Germinal center (tissue), 1 donor: ENCODE measurements around the gene HOXD8.

ENCODE experiments used
- DNase-seq: peaks from one replicate; pipeline ENCODE4 v3.0.0; 2012; ENCODE audit warnings: mixed read lengths, low spot score

The HOXD8 gene

GRCh38 chr2:176103742-176104315 is 25.7 kb upstream of the HOXD8 start:
- no peak for DNase-seq

DNA sequence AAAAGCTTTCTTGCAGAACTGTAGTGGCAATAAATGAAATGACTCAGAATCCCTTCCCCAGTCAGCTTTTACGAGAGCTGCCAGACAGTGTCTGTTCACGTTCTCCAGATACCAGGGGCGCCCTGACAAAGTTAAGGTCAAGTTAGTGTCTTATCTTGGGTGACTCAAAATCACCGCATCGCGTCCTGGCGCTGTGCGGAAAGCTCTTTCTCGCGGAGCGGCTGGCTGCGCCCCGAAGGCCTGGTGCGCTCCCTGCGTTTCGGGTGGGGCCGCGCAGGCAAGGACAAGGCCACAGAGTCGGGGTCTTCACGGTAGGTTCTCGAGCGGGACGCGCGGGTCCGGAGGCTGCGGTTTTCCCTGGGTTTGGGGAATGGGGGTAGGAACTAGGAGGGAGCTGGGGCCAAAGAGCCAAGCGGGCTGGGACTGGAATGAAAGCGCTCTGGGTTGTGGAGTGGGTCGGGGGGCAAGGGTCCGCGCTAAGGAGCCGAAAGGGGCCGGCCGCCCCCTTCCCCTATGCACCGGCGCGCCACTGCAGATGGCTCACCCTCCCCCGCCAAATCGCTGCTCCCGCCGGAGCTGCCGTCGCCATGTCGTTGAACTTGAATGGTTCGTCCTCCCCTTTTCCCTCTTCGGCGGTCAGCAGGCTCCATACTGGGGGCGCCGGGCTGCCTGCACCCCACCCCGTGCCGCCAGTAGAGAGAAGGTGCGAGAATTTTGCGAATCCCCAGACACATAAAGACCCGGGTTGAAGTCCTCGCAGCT is 25.0 kb upstream of the HOXD8 start:
- no peak for DNase-seq

DNA sequence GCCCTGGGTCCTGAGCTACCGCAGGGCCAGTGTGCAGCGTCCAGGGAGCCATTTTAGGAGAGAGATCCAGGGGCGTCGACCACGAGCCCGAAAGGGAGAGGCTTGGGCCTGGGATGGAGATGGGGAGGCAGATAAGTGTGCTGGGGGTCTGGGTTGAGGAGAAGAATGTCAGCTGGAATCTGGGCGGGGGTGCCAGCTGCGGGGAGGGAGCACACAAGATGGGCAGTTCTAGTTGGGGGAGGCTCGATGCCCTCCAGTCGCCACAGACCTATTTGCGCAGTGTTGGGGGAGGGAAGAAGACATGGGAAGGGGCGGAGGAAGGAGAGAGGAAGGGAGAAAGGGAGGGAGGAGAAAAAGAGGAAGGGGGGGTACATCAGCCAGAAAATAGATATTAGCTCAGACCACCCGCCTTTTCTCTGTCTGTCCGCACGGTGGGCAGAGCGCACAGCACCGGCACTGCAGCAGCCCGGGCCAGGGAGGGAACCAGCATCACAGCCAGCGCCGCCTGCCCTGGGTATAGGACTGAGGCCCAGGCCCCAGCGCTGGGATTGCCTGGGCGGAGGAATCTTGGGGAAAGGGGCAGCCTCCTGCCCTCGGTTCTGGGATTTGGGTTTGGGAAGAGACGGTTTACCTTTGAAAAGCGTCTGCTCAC is 24.3 kb upstream of the HOXD8 start:
- DNase-seq: no peak

DNA sequence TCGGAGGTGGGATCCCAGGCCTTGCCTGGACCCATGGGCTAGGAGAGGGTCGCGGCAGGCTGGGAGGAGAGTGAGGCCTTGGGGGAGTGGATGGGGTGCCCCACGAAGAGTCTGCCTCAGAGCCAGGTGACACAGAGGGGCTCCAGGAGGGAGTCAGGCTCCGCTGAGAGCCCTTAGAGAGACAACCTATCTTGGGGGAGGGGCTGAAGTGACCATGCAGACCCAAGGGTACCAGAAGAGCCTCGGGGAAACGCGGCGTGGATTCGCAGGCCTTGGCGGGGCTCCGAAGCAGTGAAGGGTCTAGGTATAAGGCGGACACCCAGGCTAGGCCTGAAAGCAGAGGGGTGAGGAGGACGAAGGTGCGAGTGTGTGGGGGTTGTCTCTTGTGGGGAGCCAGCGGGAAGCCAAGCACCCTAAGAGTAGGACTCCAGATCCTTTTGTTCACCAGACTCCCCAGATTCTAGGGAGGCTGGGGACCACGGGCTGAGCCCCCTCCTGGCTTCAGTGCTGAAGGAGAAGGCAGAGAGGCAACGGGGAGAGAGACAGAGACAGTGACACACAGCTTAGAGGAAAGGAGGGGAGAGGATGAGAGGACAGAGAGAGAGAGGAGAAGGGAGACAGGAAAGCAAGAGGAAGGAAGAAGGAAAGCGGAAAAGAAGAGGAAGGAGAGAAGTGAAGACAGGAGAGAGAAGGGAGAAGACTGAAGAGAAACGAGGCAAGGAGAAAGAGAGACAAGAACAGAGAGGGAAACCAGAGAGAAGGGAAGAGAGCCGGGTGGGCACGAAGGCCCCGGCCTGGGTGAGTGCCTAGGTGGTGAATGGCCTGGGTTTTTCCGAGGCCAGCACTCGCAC is 23.6 kb upstream of the HOXD8 start:
- no peak for DNase-seq

GRCh38 chr2:176106581-176107539 is 22.6 kb upstream of the HOXD8 start, which contains the start of gene HOXD11:
TSS of gene HOXD11 (plus strand) at chr2:176107280. CDS start at chr2:176107356, 76 bp downstream.
- no peak for DNase-seq

GRCh38 chr2:176107731-176108181 is 21.7 kb upstream of the HOXD8 start:
- no peak for DNase-seq

- DNase-seq: no peak
Measured at GRCh38 chr2:176109192-176109901, 20.2 kb upstream of the HOXD8 start.

DNA sequence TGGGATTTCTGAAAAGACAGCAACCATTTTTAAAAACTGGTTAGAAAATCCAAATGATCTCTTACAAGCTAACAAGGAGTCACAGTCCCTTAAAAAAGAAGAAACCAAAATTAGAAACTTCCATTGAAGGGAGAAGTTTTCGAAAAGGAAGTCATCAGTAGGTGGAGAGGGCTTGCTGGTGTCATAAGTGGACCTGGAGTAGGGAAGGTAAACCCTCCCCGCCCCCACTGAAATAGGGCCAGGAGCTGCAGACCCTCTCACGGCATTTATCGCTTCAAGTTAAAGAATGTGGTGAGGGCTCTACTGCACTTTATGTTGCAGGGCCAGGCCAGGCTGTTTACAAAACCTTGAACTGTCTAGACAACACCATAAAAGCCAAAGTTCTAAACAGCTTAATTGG is 19.6 kb upstream of the HOXD8 start:
- no peak for DNase-seq

GRCh38 chr2:176110415-176111308 is 18.8 kb upstream of the HOXD8 start:
- no peak for DNase-seq

- peak; percentile 41 for DNase-seq
Measured at GRCh38 chr2:176111309-176111663, 18.2 kb upstream of the HOXD8 start.

GRCh38 chr2:176111846-176112374 is 17.6 kb upstream of the HOXD8 start:
- no peak for DNase-seq

GRCh38 chr2:176112375-176113302 is 16.9 kb upstream of the HOXD8 start:
- DNase-seq: no peak

DNA sequence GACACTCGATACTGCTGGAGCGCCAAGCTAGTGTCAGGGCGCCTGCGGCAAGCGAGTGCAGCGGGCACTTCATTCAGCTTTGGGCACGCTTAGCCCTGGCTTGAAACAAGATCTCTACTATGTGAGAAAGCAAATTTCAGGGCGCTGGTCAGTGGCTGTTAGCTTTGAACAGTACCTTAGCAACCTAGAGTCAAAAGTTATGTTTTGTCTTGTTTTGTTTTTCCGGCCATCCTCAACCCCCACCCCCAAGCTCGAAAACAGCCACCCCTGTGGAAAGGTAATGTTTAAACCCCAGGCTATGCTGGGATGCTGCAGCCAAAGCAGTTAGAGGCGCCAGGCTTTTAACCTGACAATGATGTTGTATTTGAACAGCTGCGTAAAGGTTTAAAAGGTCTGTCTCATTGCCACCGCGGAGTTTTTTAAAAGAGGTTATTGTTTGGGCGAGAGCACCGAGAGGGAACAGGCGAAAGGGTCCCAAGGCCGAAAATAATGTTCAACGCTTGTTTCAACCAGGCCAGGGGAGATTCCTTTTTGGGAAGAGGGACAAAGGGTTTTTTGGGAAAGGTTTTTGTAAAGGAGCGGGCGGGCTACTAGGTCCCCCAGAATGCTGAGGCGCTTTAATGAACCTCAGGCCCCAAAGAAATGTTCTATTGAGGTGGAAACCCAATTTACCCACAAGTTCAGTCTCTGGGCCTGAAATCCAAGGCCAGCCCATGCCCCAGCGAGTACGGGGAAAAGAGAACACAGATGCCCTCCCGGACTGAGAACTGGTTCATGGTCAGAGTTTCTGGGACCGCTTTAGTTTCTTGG is 15.2 kb upstream of the HOXD8 start:
- DNase-seq: no peak

GRCh38 chr2:176114930-176115625 is 14.4 kb upstream of the HOXD8 start:
- no peak for DNase-seq

DNA sequence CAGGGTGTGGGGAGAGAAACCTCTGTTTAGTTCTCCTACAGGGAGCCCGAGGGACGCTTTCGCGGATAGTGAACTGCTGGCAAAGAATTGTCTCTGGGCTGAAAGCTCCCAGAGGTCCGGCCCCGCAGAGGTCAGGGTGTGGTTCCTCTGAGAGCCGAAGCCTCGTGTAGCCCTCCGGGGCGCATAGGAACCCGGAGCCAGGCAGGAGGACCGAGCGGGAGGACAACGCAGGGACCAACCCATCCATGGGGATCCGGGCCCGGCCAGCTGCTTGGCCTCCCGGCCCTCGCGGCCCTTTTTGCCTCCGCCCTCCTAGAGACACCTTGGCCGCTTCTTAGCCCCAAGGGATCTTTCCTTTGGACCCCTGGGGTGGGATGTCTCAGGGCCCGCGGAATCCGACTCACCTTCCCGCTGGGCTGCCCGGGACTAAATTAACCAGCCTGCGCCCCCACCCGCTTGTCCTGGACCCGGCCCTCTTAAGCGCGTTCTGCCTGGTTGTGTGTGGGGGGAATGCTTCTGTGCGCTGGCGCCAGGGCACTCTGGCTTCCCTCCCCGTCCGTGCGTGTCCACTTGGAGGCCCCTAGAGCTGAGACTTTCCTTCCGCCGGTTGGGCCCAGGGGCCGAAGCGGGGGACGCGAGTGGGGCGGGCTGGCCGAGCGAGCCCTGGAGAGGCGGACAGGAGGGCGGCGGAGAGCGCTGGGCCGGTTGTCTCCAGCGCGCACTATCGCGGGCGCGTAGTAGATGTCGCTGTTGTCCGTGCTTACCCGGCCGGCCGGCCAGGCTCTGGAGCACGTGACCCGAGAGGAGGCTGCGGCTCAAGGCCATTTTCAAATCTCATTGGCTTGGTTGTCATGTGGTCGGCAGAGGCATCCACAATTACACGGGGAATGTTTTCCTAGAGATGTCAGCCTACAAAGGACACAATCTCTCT is 13.4 kb upstream of the HOXD8 start, which contains the start of gene HOXD10:
HOXD10 (plus strand) TSS at position 896 of the 931 bp plus-strand sequence. CDS start 56 bp downstream, outside the sequence.
- DNase-seq: no peak
